Stomach smooth muscle (tissue), 2 donors: ENCODE data around the gene KRTAP4-4.
"Not testable (repeated sequence)": the region's sequence is repeated elsewhere in the genome, so short reads cannot be mapped to it uniquely, and the experiment has no call there.

Experiments used
- H3K27ac ChIP-seq: one replicate; pipeline ENCODE4 v1.7.0; 2013; ENCODE audit warnings: mild to moderate bottlenecking, low read length, inconsistent platforms
- H3K27me3 ChIP-seq, 2 donors: one replicate each; pipeline ENCODE4 v1.7.0; 2013; ENCODE audit warnings: low read length in 2 of 2; ENCODE audit not compliant: insufficient read depth in 2 of 2, control insufficient read depth in 1 of 2
- H3K36me3 ChIP-seq, 2 donors: one replicate each; pipeline ENCODE4 v1.7.0; 2013; ENCODE audit warnings: low read length in 2 of 2; ENCODE audit not compliant: control insufficient read depth in 2 of 2, insufficient read depth in 2 of 2
- H3K4me1 ChIP-seq: one replicate; pipeline ENCODE4 v1.7.0; 2013; ENCODE audit warnings: low read length; ENCODE audit not compliant: control insufficient read depth, insufficient read depth
- H3K4me3 ChIP-seq, 2 donors: one replicate each; pipeline ENCODE4 v1.7.0; 2013; ENCODE audit warnings: low read length in 2 of 2
- H3K9ac ChIP-seq, 2 donors: one replicate each; pipeline ENCODE4 v1.7.0; 2013; ENCODE audit warnings: low read length in 2 of 2, mild to moderate bottlenecking in 1 of 2
- H3K9me3 ChIP-seq, 2 donors: one replicate each; pipeline ENCODE4 v1.7.0; 2013; ENCODE audit warnings: low read length in 2 of 2; ENCODE audit not compliant: control insufficient read depth in 2 of 2
- donor health status: healthy.
- donor health status: Pancreatic carcinoma.

KRTAP4-4 gene

GRCh38 chr17:41126412-41126811 is 34.1 kb downstream of the KRTAP4-4 start:
- H3K9ac ChIP-seq, result no peak overlapping the region
- H3K4me1 ChIP-seq, result no peaks in the 10 kb centered on the region

DNA sequence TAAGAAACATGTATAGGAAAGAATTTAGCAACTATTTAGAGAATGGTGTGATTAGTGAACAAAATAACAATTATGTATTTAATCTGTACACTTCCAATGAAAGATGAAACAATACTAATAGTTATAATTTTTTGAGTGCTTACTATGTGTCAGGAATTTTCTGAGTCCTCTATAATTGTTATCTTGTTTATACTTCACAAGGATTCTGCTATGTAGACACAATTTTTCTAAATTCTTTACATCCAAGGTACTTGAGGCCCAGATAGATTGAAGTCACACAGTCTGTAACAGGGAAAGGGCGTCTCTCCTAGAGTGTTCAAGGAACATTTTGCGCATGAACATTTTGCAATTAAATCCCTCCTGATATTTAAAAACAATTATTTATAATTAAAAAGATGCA is 35.5 kb downstream of the KRTAP4-4 start:
- Histone ChIP-seq H3K9me3 (no peaks in the 10 kb centered on the region), H3K36me3 (no peaks in the 10 kb centered on the region), H3K9ac (no peak overlapping the region)

More at GRCh38 chr17:41126412-41126811, 34.1 kb downstream of the KRTAP4-4 start:
- Histone ChIP-seq H3K27ac (no peak overlapping the region), H3K9me3 (no peaks in the 10 kb centered on the region), H3K4me3 (no peak overlapping the region), H3K36me3 (no peaks in the 10 kb centered on the region), H3K27me3 (no peaks in the 10 kb centered on the region)

DNA sequence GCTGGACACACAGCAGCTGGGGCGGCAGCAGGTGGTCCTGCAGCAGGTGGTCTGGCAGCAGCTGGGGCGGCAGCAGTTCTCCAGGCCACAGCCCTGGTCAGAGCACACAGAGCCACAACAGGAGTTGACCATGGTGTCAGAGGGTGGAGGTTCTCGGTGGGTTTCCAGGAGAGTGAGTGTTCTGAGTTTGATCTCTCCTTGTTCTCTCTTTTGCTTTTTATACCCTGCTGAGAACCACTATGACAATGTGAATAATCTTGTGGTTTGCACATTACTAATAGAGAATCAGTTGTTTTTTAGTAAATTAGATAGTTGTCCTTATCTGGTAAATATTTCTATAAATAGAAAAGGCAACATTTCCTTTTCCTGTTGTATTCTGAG is 36.6 kb downstream of the KRTAP4-4 start, which contains the start of gene KRTAP4-12:
TSS of gene KRTAP4-12 (minus strand) at position 192 of the 381 bp plus-strand sequence. CDS start at position 132, 60 bp downstream.
- not testable (repeated sequence) for H3K9me3 ChIP-seq, H3K4me1 ChIP-seq, H3K27ac ChIP-seq, H3K27me3 ChIP-seq, H3K4me3 ChIP-seq, H3K36me3 ChIP-seq, H3K9ac ChIP-seq

More for the DNA sequence above, 35.5 kb downstream of the KRTAP4-4 start:
- Histone ChIP-seq H3K4me3 (no peak overlapping the region), H3K27me3 (no peaks in the 10 kb centered on the region), H3K4me1 (no peaks in the 10 kb centered on the region), H3K27ac (no peak overlapping the region)

- H3K4me1 ChIP-seq, H3K27ac ChIP-seq, H3K4me3 ChIP-seq, H3K9me3 ChIP-seq, H3K36me3 ChIP-seq, H3K9ac ChIP-seq, H3K27me3 ChIP-seq: not testable (repeated sequence)
Measured at GRCh38 chr17:41123292-41123990, 37.1 kb downstream of the KRTAP4-4 start.

DNA sequence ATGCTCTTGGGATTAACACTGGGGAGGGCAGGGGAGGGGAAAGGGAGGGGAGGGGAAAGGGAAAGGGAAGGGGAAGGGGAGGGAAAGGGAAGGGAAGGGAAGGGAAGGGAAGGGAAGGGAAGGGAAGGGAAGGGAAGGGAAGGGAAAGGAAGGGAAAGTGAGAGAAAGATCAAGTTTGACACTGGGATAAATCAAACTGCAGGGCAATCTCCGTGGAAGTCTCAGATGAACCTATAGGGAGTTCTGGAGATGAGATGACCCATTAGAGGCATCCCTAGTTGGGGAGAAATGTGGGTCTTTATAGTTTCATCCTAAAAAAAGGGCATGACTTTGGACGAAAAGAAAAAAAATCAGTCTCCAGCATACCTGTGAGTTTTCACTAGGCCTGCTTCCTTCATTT is 38.8 kb downstream of the KRTAP4-4 start:
- H3K27ac ChIP-seq, result no peak overlapping the region
- no peaks in the 10 kb centered on the region for H3K4me1 ChIP-seq
- H3K27me3 ChIP-seq, result no peaks in the 10 kb centered on the region
- no peak overlapping the region for H3K4me3 ChIP-seq
- H3K9me3 ChIP-seq, result no peaks in the 10 kb centered on the region
- no peaks in the 10 kb centered on the region for H3K36me3 ChIP-seq
- H3K9ac ChIP-seq, result no peak overlapping the region

DNA sequence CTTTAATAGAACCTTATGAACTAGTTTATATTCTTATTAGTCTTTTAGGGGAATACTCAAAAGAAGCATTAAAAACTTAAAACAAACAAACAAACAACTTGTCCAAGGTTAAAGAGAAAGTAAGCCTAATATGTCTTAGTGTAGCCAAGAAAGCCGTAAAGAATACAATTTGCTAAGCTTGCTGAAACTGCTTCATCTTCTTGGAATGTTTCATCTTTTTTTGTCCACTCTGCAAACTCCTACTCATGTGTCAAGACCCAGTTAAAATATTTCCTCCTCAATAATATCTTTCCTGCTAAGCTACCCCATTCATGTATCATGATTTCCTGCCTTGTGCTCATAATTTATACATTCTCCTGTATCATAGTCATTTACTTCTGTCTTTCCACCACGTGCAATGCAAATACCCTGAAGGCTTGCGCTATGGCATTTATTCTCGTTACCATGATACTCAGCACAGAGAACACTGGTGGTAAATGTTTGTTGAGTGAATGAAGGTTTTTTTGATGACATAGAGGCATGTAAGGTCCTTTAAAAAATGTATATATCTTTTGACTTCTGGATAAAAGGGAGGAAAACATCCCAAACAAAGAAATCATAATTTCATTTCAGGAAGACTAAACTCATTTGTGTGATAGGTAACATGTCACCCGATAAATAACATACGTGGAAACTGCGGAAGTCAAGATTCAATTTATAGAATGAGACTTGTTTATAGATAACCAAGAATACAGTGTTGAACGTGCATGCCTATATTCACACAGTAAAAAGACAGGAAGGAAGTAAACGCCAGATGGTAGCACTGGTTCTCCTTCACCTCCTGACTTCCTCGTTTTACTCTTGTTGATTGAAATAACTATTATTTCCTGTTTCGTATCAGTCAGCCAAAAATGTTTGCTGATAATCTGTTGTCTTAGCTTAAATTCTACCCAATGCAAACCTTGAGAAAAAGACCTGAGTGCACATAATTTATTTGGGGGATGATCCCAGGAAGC is 40.6 kb downstream of the KRTAP4-4 start:
- H3K27me3 ChIP-seq, H3K36me3 ChIP-seq, H3K4me1 ChIP-seq, H3K27ac ChIP-seq, H3K9me3 ChIP-seq, H3K4me3 ChIP-seq, H3K9ac ChIP-seq: not testable (repeated sequence)

DNA sequence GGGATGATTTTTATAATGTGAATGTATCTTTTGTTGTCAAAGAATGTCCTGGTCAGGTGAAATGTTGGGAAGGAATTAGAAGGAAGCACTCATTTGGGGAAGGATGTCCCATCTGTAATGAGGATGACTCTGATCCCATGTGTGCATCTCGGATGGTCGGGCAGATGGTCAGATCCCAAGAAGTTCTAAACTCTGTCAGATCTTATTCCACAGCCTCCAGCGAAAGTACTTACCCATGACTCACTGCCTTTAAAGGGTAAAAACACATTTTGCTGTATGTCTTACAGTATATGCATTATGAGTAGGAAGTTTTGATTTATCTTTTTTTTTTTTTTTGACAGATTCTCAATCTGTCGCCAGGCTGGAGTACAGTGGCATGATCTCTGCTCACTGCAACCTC is 41.8 kb downstream of the KRTAP4-4 start:
- H3K9me3 ChIP-seq, result no peaks in the 10 kb centered on the region

DNA sequence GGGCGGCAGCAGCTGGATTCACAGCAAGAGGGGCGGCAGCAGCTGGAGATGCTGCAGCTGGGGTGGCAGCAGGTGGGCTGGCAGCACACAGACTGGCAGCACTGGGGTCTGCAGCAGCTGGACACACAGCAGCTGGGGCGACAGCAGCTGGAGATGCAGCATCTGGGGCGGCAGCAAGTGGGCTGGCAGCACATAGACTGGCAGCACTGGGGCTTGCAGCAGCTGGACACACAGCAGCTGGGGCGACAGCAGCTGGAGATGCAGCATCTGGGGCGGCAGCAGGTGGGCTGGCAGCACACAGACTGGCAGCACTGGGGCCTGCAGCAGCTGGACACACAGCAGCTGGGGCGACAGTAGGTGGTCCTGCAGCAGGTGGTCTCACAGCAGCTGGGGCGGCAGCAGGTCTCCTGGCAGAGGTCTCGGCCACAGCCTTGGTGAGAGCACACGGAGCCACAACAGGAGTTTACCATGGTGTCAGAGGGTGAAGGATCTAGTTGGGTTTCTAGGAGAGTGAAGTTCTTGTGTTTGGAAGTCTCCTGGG is 42.6 kb downstream of the KRTAP4-4 start, which contains the start of gene KRTAP4-11:
TSS of gene KRTAP4-11 (minus strand) at position 528 of the 541 bp plus-strand sequence. CDS start at position 470, 58 bp downstream.
- H3K9me3 ChIP-seq, H3K27ac ChIP-seq, H3K4me1 ChIP-seq, H3K36me3 ChIP-seq, H3K4me3 ChIP-seq, H3K27me3 ChIP-seq, H3K9ac ChIP-seq: not testable (repeated sequence)

More for the DNA sequence above, 41.8 kb downstream of the KRTAP4-4 start:
- H3K4me3 ChIP-seq, result no peak overlapping the region
- H3K27ac ChIP-seq, result no peak overlapping the region
- no peaks in the 10 kb centered on the region for H3K36me3 ChIP-seq
- no peaks in the 10 kb centered on the region for H3K27me3 ChIP-seq
- H3K9ac ChIP-seq, result no peak overlapping the region
- no peaks in the 10 kb centered on the region for H3K4me1 ChIP-seq

- H3K4me1 ChIP-seq, result no peaks in the 10 kb centered on the region
- H3K9me3 ChIP-seq, result no peaks in the 10 kb centered on the region
- no peak overlapping the region for H3K9ac ChIP-seq
- no peak overlapping the region for H3K4me3 ChIP-seq
- no peaks in the 10 kb centered on the region for H3K36me3 ChIP-seq
- no peak overlapping the region for H3K27ac ChIP-seq
- no peaks in the 10 kb centered on the region for H3K27me3 ChIP-seq
Measured at GRCh38 chr17:41116297-41116696, 44.3 kb downstream of the KRTAP4-4 start.

GRCh38 chr17:41111151-41111885 is 49.2 kb downstream of the KRTAP4-4 start:
- H3K4me3 ChIP-seq, result no peak overlapping the region
- no peaks in the 10 kb centered on the region for H3K4me1 ChIP-seq
- H3K27me3 ChIP-seq, result no peaks in the 10 kb centered on the region
- no peak overlapping the region for H3K27ac ChIP-seq
- H3K9ac ChIP-seq, result no peak overlapping the region
- no peaks in the 10 kb centered on the region for H3K9me3 ChIP-seq
- no peaks in the 10 kb centered on the region for H3K36me3 ChIP-seq
